Islet precursor cell (in vitro differentiated cells): ENCODE measurements around the gene NBDY.
"Not testable (repeated sequence)": the region's sequence is repeated elsewhere in the genome, so short reads cannot be mapped to it uniquely, and the experiment has no call there.

ENCODE experiments used
- DNase-seq: peaks from one replicate; pipeline ENCODE4 v3.0.0-alpha.2; 2018

NBDY gene, protein sequence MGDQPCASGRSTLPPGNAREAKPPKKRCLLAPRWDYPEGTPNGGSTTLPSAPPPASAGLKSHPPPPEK

GRCh38 chrX:56729152-56729850 lies at the start of gene NBDY:
Gene NBDY (plus strand): TSS chrX:56729243. CDS start chrX:56729354, 111 bp downstream.
- DNase-seq = peak; percentile 70

DNA sequence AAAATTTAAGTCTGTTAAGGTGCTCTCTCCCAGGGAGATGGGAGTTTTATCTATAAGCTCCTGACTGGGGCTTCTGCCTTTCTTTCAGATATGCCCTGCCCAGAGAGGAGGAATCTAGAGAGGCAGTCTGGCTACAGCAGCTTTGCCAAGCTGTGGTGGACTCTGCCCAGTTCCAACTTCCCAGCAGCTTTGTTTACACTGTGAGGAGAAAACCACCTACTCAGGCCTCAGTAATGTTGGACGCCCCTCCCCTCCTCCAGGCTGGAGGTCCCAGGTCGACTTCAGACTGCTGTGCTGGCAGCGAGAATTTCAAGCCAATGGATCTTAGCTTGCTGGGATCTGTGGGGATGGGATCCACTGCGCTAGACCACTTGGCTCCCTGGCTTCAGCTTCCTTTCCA lies 24.5 kb upstream of the NBDY start:
- DNase-seq = not testable (repeated sequence)

- no peak for DNase-seq
These were observed 2.4 kb upstream of the NBDY start for GRCh38 chrX:56726605-56727004.

DNA sequence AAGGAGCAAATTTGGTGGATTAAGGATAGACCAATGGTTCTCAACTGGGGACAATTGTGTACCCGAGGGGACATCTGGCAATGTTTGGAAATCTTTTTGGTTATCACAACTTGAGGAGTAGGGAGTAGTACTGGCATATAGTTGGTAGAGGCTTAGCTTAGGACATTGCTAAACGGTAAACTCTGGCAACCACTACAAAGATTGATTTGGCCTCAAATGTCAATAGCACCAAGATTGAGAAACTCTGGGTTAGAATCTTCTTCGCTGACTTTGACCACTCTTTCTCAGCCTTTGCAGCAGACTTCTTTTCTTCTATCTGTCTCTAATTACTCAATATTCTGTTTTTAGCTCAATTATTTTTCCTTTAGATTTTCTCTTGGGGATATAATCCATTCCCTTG lies 1.5 kb upstream of the NBDY start:
- DNase-seq = no peak

- DNase-seq = no peak
These were observed 722 bp upstream of the NBDY start for GRCh38 chrX:56728321-56728720.

- no peak for DNase-seq
These were observed 291 bp upstream of the NBDY start for GRCh38 chrX:56728752-56729151.

DNA sequence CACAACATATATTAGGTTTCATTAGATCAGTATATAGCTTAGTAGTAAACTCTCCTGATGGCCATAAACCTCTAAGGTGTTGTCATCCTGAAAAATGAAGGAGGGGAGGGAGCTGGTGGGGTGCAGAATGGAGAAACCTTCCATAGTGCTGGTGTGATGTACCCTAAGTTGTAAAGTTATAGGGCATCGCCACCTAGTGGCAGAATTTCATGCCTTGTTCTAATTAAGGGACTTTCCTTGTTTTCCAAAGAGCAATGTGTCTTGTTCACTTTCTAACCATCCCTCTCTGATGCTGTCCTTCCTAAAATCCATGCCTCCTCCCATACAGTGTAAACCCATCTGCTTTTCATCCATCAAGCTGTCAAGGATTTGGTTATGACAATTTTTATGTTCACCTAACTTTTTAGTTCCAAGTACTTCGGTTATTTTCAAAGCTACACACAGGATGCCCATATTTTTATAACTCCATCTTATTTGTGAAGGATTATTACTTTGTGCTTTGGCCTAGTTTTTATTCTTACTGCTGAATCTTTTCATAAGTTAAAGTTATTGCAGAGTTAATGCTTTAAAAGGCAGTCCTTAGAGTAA lies 4.5 kb downstream of the NBDY start:
- DNase-seq = no peak

DNA sequence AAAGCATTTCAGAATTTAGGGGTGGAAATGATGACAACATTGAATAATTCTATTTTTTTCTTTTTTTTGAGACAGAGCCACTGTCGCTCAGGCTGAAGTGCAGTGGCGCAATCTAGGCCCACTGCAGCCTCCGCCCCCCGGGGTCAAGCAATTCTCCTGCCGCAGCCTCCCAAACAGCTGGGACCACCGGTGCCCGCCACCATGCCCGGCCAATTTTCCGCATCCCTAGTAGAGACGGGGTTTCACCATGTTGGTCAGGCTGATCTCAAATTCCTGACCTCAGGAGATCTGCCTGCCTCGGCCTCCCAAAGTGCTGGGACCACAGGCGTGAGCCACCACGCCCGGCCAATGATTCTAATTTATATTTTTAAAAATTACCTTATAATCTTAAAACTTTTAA lies 7.2 kb downstream of the NBDY start:
- no peak for DNase-seq

- no peak for DNase-seq
These were observed 9.6 kb downstream of the NBDY start for GRCh38 chrX:56738670-56739069.

DNA sequence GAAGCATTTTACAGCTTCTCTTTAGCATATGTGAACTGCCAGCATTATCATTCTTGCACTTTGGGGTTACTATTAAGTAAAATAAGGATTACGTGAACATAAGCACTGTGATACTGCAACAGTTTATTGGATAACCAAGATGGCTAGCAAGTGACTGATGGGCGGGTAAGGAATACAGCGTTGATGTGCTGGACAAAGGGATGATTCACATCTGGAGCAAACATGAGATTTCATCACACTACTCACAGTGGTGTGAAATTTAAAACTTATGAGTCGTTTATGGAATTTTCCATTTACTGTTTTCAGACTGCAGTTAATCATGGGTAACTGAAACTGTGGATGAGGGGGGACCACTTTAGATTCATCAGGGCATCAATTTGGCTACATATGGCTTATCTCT lies 16.0 kb downstream of the NBDY start:
- no peak for DNase-seq

DNA sequence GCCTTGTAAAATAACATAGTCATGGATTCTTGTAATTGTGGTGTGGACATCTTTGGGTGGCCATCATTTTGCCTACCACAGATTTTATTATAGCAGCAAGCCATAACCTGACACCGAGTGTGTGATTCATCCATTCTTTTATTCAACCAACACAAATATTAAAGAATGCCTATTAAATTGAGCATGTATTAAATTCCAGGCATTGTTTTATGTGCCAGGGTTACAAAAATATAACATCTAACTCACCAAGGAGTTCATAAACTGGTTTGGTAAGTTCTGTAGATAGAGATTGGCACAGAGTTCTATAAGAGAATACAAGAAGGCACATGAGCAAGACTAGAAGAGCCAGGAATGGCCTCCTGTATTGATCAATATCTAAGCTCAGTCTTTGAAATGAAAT lies 18.0 kb downstream of the NBDY start:
- DNase-seq = no peak

- DNase-seq = no peak
These were observed 22.0 kb downstream of the NBDY start for GRCh38 chrX:56751071-56751470.

- DNase-seq = no peak
These were observed 28.3 kb downstream of the NBDY start for GRCh38 chrX:56757327-56757726.

DNA sequence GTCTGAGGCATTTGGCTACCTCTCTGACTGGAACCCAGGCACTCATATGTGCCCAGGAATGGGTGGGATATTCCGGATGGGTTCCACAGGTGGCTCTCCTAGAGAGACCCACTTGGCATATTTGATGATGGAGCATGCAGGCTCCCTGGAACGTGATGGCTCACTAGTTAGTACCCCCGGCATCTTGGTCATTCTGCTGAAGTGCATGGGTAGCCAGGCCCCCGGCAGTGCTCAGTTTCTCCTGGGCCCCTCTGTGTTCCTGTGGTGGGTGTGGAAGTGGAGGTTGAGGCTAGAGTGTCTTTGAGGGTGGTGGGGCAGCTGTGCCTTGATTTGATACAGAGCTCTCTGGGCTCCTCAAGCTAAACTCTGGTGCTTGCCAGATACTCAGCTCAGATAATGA lies 29.4 kb downstream of the NBDY start:
- DNase-seq = no peak

DNA sequence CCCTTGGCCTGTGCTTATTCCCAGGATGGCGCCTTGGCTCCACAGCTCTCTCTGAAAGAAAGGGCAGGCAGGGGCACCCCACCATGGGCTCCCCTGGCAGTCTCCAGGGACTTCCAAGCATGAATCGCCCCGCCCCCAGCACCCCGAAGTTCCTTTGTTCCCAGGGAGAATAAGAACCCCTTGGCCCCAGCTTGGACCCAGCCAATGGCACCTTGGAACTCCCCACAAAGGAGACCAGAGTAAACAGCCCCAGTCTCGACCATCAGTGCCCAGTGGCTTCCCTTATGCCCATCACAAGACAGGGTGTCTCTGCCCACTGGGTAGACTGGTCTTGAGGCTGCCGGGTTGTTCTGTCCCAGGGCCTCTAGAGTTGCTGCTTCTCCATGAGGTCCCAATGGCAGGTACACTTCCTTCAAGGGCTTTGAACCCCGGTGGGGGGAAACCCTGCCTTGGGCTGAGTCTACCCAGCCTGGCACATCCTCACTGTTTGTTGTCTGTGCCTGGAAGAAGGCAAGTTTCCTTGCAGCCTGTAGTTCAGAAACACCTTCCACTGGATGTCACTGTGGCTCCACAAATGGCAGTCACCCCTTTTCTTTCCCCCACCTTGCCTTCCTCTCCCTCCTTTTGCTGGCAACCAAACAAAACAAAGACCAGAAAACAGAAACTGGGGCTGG lies 30.8 kb downstream of the NBDY start:
- DNase-seq = no peak

DNA sequence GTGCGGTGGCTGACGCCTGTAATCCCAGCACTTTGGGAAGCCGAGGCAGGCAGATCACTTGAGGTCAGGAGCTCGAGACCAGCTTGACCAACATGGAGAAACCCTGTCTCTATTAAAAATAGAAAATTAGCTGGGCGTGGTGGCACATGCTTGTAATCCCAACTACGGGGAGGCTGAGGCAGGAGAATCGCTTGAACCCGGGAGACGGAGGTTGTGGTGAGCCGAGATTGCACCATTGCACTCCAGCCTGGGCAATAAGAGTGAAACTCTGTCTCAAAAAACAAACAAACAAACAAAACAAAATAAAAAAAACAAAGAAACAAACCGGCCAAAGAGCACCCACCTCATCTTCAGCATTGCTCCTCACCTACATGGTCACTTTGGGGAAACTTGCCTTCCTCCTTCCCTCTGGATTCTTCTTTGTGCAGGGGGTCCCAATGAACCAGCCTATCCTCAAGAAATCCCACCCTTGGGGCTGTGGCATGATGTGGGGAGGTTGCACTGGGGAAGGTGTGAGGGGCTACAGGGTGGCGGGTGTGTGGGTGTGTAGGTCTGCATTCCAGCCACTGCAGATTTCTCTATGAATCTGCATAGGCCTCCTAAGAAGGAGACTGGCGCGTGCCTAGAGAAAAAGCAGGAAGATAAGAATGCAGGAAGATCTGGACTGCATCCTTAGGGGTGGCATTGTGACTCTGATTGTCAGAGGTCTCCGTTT lies 31.5 kb downstream of the NBDY start:
- DNase-seq = not testable (repeated sequence)

DNA sequence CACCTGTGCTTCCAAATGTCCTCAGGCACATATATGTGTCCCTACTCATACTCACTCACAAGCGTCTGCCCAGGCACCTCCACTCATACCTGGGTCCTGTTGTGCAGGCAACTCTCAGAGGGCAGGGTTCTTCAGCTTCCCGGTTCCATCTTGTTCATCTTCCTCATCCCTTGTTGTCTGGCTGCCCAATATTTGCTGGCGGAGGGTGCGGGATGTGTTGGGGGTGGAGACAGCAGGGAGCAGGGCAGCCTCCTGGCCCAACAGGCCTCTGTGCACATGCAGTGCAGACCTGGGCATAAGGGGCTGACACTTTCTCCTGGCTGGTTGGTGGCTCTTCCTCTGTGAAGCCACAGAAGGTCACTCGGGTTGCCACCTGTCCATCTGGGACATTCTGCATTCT lies 32.1 kb downstream of the NBDY start:
- DNase-seq = no peak

- no peak for DNase-seq
These were observed 33.2 kb downstream of the NBDY start for GRCh38 chrX:56762220-56762619.

GRCh38 chrX:56762707-56763555 lies 33.9 kb downstream of the NBDY start:
- DNase-seq = no peak

- peak; percentile 35 for DNase-seq
These were observed 34.6 kb downstream of the NBDY start for GRCh38 chrX:56763556-56764152.

DNA sequence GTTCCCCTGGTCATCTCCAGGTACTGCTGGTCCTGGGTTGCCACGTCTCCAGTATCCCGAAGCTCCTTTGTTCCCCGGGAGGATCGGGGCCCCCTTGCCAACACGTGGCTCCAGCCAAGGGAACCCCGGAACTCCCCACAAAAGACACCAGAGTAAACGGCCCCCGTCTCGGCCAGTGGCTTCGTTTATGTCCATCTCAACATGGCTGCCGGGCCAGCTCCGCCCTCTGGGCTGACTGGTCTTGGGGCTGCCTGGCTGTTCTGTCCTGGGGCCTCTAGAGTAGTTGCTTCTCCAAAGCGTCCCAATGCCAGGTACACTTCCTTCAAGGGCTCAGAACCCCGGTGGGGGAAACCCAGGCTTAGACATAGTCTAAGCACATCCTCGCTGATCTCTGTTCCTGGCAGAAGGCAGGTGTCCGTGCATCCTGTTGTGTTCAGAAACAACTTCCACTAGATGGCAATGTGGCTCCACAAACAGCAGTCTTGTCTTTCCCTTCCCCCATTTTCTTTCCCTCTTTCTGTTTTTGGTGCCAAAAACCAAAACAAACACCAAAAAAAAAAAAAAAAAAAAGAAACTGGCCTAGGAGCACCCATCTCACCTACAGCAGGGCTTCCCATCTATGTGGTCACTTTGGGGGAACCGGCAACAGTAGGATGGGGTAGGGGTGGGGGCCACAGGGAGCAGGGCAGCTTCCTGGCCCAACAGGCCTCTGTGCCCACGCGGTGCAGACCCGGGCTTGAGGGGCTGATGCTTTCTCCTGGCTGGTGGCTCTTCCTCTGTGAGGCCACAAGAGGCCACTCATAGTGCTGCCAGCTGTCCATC lies 35.3 kb downstream of the NBDY start:
- peak; percentile 73 for DNase-seq
